ENCODE measurements around the gene NECAB3. TPM values are rescaled to one million over a fixed set of nuclear protein-coding genes. Genes with fewer than 3 reads are reported as not detected.

NECAB3 gene
- total RNA-seq, 1 experiment from 2014 or later = 46.4 TPM

DNA sequence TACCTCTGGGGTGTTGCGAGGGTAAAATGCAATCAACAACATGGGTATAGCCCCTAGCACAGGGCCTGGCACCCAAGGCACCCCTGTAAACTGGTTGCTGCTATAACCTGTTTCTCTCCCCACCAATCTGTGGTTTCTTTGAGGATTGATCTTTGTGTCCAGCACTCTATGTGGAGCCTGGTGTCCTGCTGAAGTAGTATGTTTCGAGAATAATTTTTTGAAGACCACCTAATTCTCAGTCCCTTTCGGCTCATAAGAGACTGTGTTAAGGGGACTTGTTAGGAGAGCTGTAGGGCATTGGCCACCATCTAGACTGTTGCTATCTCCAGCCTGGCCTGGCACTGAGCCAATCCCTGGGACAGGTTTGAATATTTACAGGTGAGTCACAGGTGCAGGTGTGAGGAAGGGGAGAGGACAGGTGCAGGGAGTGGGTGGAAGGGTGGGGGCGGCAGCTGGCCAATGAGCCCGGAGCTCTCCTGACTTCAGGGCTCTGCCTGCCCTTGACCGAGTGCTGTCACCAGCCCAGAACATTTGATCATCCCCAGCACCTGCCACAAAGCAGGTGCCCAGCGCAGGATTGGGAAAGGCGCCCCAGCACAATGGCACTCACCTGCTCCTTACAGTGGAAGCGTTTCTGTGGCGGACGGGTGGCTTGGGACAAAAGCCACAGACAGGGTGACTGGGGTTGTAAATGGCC lies 20.2 kb downstream of the NECAB3 start:
- Histone ChIP-seq H3K4me3 (ENCODE audit: low read depth in 2 of 2, low read length in 2 of 2) (no peak overlapping the region), H3K9me3 (ENCODE audit: control insufficient read depth, insufficient read depth, low read depth, low read length) (no peaks in the 10 kb centered on the region), H3K27me3 (ENCODE audit: control insufficient read depth, insufficient read depth, low read length) (no peaks in the 10 kb centered on the region), H3K4me1 (ENCODE audit: control insufficient read depth, insufficient read depth, low read length) (no peaks in the 10 kb centered on the region; the same call in 1 of the 2 replicates), H3K36me3 (ENCODE audit: control insufficient read depth, insufficient read depth, low read length) (no peaks in the 10 kb centered on the region), H3K27ac (ENCODE audit: low read length) (no peak overlapping the region)
- ChIA-PET CTCF (interaction anchor here (0.9 to 1.0 kb wide), 4 partner anchors 88 to 391 kb away, joined by 3 to 4 read pairs (median 4); no protein-coding TSS in a partner anchor), POLR2A (no interaction called here)
- intact Hi-C loops (cut with micrococcal nuclease; ENCODE audit: unreplicated experiment) = loop anchor here (5.0 kb wide), 1 partner anchor 197 kb away; no protein-coding TSS in a partner anchor
- ATAC-seq (peak; percentile 6; the same call in 1 of the 2 replicates), DNase-seq (ENCODE audit: low read depth, low spot score) (no peak)
- no TSS peak for BruUV-seq (replicated peaks)
- no peak for TF ChIP-seq SIN3A (IDR thresholded peaks at IDR 0.05; ENCODE audit: borderline replicate concordance, insufficient read depth, low read depth, low read length)
- TF ChIP-seq, protein P1, sequence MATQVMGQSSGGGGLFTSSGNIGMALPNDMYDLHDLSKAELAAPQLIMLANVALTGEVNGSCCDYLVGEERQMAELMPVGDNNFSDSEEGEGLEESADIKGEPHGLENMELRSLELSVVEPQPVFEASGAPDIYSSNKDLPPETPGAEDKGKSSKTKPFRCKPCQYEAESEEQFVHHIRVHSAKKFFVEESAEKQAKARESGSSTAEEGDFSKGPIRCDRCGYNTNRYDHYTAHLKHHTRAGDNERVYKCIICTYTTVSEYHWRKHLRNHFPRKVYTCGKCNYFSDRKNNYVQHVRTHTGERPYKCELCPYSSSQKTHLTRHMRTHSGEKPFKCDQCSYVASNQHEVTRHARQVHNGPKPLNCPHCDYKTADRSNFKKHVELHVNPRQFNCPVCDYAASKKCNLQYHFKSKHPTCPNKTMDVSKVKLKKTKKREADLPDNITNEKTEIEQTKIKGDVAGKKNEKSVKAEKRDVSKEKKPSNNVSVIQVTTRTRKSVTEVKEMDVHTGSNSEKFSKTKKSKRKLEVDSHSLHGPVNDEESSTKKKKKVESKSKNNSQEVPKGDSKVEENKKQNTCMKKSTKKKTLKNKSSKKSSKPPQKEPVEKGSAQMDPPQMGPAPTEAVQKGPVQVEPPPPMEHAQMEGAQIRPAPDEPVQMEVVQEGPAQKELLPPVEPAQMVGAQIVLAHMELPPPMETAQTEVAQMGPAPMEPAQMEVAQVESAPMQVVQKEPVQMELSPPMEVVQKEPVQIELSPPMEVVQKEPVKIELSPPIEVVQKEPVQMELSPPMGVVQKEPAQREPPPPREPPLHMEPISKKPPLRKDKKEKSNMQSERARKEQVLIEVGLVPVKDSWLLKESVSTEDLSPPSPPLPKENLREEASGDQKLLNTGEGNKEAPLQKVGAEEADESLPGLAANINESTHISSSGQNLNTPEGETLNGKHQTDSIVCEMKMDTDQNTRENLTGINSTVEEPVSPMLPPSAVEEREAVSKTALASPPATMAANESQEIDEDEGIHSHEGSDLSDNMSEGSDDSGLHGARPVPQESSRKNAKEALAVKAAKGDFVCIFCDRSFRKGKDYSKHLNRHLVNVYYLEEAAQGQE (IDR thresholded peaks at IDR 0.05; ENCODE audit: insufficient read depth in 1 of 2, low read depth in 2 of 2, low read length in 1 of 2) = no peak
- TF ChIP-seq POLR2AphosphoS5 (IDR thresholded peaks at IDR 0.05; ENCODE audit: low read depth, low read length) = no peak
- TF ChIP-seq TCF7L2 (IDR thresholded peaks at IDR 0.05; ENCODE audit: low read depth, low read length) = no peak
- in situ Hi-C loops (cut with HindIII; ENCODE audit: low pct_unique_long_range_greater_than_20kb, low sequenced_read_pairs) = no loop called here

DNA sequence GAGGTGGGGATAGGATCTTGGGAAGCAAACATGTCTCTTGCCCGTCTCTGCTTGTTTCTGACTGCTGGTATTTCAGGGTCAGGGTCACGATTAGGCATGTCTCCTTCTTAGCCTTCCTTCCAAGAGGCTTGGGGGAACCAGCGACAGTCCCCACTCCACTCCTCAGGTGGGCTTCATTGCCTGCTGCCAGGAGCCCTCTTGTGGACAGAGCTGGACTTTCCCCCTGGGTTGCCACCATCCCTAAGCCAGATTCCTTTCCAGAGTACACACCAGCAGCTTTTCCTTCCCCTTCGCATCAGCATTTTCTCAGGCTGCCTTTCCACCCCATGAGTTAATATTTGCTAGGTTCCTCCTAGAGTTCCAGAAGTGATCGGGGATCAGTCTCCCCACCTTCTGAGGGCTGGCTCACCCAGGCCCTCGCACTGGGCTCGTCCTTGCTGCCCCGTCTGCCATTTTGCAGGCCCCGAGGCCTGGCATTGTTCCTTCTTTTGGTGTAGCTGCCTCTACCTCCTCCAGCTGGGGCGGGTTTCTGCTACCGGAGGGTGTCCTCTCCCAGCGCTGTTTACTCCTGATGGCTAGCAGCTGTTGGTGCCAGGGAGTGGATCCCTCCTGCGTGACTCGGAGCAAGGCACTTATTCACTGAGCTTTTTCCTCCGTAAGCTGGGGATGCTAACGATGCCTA lies 20.9 kb downstream of the NECAB3 start:
- ATAC-seq = peak; percentile 83
- peak; percentile 55 for DNase-seq (ENCODE audit: low read depth, low spot score)
- TSS peak; percentile 34 for BruUV-seq (replicated peaks)
- H3K4me1 ChIP-seq (ENCODE audit: control insufficient read depth, insufficient read depth, low read length) = peaks cover 4% of the 10 kb centered on the region
- no peak overlapping the region for H3K4me3 ChIP-seq (ENCODE audit: low read depth in 2 of 2, low read length in 2 of 2)
- no peaks in the 10 kb centered on the region for H3K9me3 ChIP-seq (ENCODE audit: control insufficient read depth, insufficient read depth, low read depth, low read length)
- POLR2A ChIA-PET = no interaction called here
- CTCF ChIA-PET = interaction anchor here (0.9 to 1.0 kb wide), 4 partner anchors 89 to 391 kb away, joined by 3 to 4 read pairs (median 4); no protein-coding TSS in a partner anchor
- no peak overlapping the region for H3K27ac ChIP-seq (ENCODE audit: low read length)
- TF ChIP-seq, protein P1 (IDR thresholded peaks at IDR 0.05; ENCODE audit: insufficient read depth in 1 of 2, low read depth in 2 of 2, low read length in 1 of 2) = no peak
- no peak for TF ChIP-seq SIN3A (IDR thresholded peaks at IDR 0.05; ENCODE audit: borderline replicate concordance, insufficient read depth, low read depth, low read length)
- no peak for TF ChIP-seq TCF7L2 (IDR thresholded peaks at IDR 0.05; ENCODE audit: low read depth, low read length)
- TF ChIP-seq, protein P2, sequence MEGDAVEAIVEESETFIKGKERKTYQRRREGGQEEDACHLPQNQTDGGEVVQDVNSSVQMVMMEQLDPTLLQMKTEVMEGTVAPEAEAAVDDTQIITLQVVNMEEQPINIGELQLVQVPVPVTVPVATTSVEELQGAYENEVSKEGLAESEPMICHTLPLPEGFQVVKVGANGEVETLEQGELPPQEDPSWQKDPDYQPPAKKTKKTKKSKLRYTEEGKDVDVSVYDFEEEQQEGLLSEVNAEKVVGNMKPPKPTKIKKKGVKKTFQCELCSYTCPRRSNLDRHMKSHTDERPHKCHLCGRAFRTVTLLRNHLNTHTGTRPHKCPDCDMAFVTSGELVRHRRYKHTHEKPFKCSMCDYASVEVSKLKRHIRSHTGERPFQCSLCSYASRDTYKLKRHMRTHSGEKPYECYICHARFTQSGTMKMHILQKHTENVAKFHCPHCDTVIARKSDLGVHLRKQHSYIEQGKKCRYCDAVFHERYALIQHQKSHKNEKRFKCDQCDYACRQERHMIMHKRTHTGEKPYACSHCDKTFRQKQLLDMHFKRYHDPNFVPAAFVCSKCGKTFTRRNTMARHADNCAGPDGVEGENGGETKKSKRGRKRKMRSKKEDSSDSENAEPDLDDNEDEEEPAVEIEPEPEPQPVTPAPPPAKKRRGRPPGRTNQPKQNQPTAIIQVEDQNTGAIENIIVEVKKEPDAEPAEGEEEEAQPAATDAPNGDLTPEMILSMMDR (IDR thresholded peaks at IDR 0.05) = peak; percentile 90; the same call in 1 of the 2 replicates
- peak; percentile 64 for TF ChIP-seq POLR2AphosphoS5 (IDR thresholded peaks at IDR 0.05; ENCODE audit: low read depth, low read length)
- H3K27me3 ChIP-seq (ENCODE audit: control insufficient read depth, insufficient read depth, low read length) = no peaks in the 10 kb centered on the region
- in situ Hi-C loops (cut with HindIII; ENCODE audit: low pct_unique_long_range_greater_than_20kb, low sequenced_read_pairs) (no loop called here), intact Hi-C loops (cut with micrococcal nuclease; ENCODE audit: unreplicated experiment) (loop anchor here (5.0 kb wide), 1 partner anchor 196 kb away; no protein-coding TSS in a partner anchor)
- H3K36me3 ChIP-seq (ENCODE audit: control insufficient read depth, insufficient read depth, low read length) = no peaks in the 10 kb centered on the region

All from Panc1 (cell line).